ENCODE measurements around the gene WDR45B.

WDR45B gene

GRCh38 chr17:82605939-82606600 is 42.2 kb downstream of the WDR45B start:
- H3K27ac ChIP-seq (ENCODE audit: low read length, poor library complexity, severe bottlenecking): no peak overlapping the region
- DNase-seq: no peak
- H4K8ac ChIP-seq (ENCODE audit: low read length): no peak overlapping the region
- H2BK120ac ChIP-seq (ENCODE audit: low read depth, low read length): no peak overlapping the region
- peak overlapping the region; percentile 43 for H3K9ac ChIP-seq (ENCODE audit: low read length)
- H3K18ac ChIP-seq (ENCODE audit: low read depth in 1 of 2, low read length in 2 of 2): no peak overlapping the region
- peaks cover 3% of the 10 kb centered on the region for H3K4me1 ChIP-seq (ENCODE audit: control insufficient read depth, insufficient read depth, low read depth, low read length)
- no peak overlapping the region for H2BK12ac ChIP-seq (ENCODE audit: low read length in 2 of 2)
- H3K4ac ChIP-seq (ENCODE audit: low read depth in 1 of 2, low read length in 2 of 2): no peak overlapping the region
- H4K91ac ChIP-seq (ENCODE audit: low read length): no peak overlapping the region
- no peak overlapping the region for H3K14ac ChIP-seq (ENCODE audit: low read length in 2 of 2)
- 92% methylated on average over 15 of the region's 16 CpGs for WGBS
- peaks cover 62 to 76% of the 10 kb centered on the region in 2 experiments for H3K36me3 ChIP-seq (ENCODE audit: control insufficient read depth in 1 of 2, insufficient read depth in 2 of 2, low read depth in 1 of 2, low read length in 2 of 2)
- no peaks in the 10 kb centered on the region for H3K9me3 ChIP-seq (ENCODE audit: control insufficient read depth, low read length)
- H2BK15ac ChIP-seq (ENCODE audit: low read depth, poor library complexity, severe bottlenecking): no peak overlapping the region
- peaks cover 40% of the 10 kb centered on the region for H3K79me1 ChIP-seq (replicated peaks; ENCODE audit: low read length, poor library complexity, severe bottlenecking)
- H3K4me3 ChIP-seq (ENCODE audit: insufficient read depth in 1 of 2, low read depth in 1 of 2, low read length in 2 of 2): peak overlapping the region in 1 of 2 experiments; percentile 14
- H2BK5ac ChIP-seq (ENCODE audit: low read depth, low read length, poor library complexity, severe bottlenecking): no peak overlapping the region
- no peak overlapping the region for H2AFZ ChIP-seq (ENCODE audit: low read depth, low read length)
- H3K23ac ChIP-seq (ENCODE audit: low read length in 2 of 2): no peak overlapping the region
- H3K27me3 ChIP-seq (ENCODE audit: control insufficient read depth in 1 of 2, insufficient read depth in 1 of 2, low read length in 2 of 2): no peaks in the 10 kb centered on the region
- H3K4me2 ChIP-seq (ENCODE audit: low read length, poor library complexity, severe bottlenecking): no peak overlapping the region
- no peak overlapping the region for H2AK5ac ChIP-seq (ENCODE audit: low read length, severe bottlenecking)

- no peak for DNase-seq
- 100% methylated on average over 6 of the region's 7 CpGs for WGBS
- Histone ChIP-seq H3K4me3 (ENCODE audit: insufficient read depth in 1 of 2, low read depth in 1 of 2, low read length in 2 of 2) (no peak overlapping the region), H3K4me2 (ENCODE audit: low read length, poor library complexity, severe bottlenecking) (no peak overlapping the region), H4K8ac (ENCODE audit: low read length) (no peak overlapping the region), H3K79me1 (replicated peaks; ENCODE audit: low read length, poor library complexity, severe bottlenecking) (peaks cover 53% of the 10 kb centered on the region), H2BK15ac (ENCODE audit: low read depth, poor library complexity, severe bottlenecking) (no peak overlapping the region), H3K14ac (ENCODE audit: low read length in 2 of 2) (no peak overlapping the region), H2BK120ac (ENCODE audit: low read depth, low read length) (no peak overlapping the region), H3K27me3 (ENCODE audit: control insufficient read depth in 1 of 2, insufficient read depth in 1 of 2, low read length in 2 of 2) (no peaks in the 10 kb centered on the region), H3K18ac (ENCODE audit: low read depth in 1 of 2, low read length in 2 of 2) (no peak overlapping the region), H2AK5ac (ENCODE audit: low read length, severe bottlenecking) (no peak overlapping the region), H2BK12ac (ENCODE audit: low read length in 2 of 2) (no peak overlapping the region), H3K36me3 (ENCODE audit: control insufficient read depth in 1 of 2, insufficient read depth in 2 of 2, low read depth in 1 of 2, low read length in 2 of 2) (peaks cover 65 to 80% of the 10 kb centered on the region in 2 experiments), H3K9ac (ENCODE audit: low read length) (no peak overlapping the region), H3K9me3 (ENCODE audit: control insufficient read depth, low read length) (no peaks in the 10 kb centered on the region), H3K27ac (ENCODE audit: low read length, poor library complexity, severe bottlenecking) (no peak overlapping the region), H3K23ac (ENCODE audit: low read length in 2 of 2) (no peak overlapping the region), H4K91ac (ENCODE audit: low read length) (no peak overlapping the region), H2AFZ (ENCODE audit: low read depth, low read length) (no peak overlapping the region), H2BK5ac (ENCODE audit: low read depth, low read length, poor library complexity, severe bottlenecking) (no peak overlapping the region), H3K4me1 (ENCODE audit: control insufficient read depth, insufficient read depth, low read depth, low read length) (peaks cover 9% of the 10 kb centered on the region), H3K4ac (ENCODE audit: low read depth in 1 of 2, low read length in 2 of 2) (no peak overlapping the region)
These were observed 43.7 kb downstream of the WDR45B start for GRCh38 chr17:82604532-82604931.

- H3K4me2 ChIP-seq (ENCODE audit: low read length, poor library complexity, severe bottlenecking): no peak overlapping the region
- no peak overlapping the region for H4K8ac ChIP-seq (ENCODE audit: low read length)
- H2BK120ac ChIP-seq (ENCODE audit: low read depth, low read length): no peak overlapping the region
- H2AK5ac ChIP-seq (ENCODE audit: low read length, severe bottlenecking): no peak overlapping the region
- H2AFZ ChIP-seq (ENCODE audit: low read depth, low read length): no peak overlapping the region
- 87% methylated on average over 18 of the region's 18 CpGs for WGBS
- no peaks in the 10 kb centered on the region for H3K9me3 ChIP-seq (ENCODE audit: control insufficient read depth, low read length)
- no peaks in the 10 kb centered on the region for H3K27me3 ChIP-seq (ENCODE audit: control insufficient read depth in 1 of 2, insufficient read depth in 1 of 2, low read length in 2 of 2)
- peaks cover 56% of the 10 kb centered on the region for H3K79me1 ChIP-seq (replicated peaks; ENCODE audit: low read length, poor library complexity, severe bottlenecking)
- peak; percentile 45 for DNase-seq
- no peak overlapping the region for H3K18ac ChIP-seq (ENCODE audit: low read depth in 1 of 2, low read length in 2 of 2)
- no peak overlapping the region for H3K9ac ChIP-seq (ENCODE audit: low read length)
- H2BK15ac ChIP-seq (ENCODE audit: low read depth, poor library complexity, severe bottlenecking): no peak overlapping the region
- no peak overlapping the region for H4K91ac ChIP-seq (ENCODE audit: low read length)
- H2BK12ac ChIP-seq (ENCODE audit: low read length in 2 of 2): no peak overlapping the region
- H3K14ac ChIP-seq (ENCODE audit: low read length in 2 of 2): no peak overlapping the region
- H3K27ac ChIP-seq (ENCODE audit: low read length, poor library complexity, severe bottlenecking): no peak overlapping the region
- H3K36me3 ChIP-seq (ENCODE audit: control insufficient read depth in 1 of 2, insufficient read depth in 2 of 2, low read depth in 1 of 2, low read length in 2 of 2): peaks cover 70 to 79% of the 10 kb centered on the region in 2 experiments
- H3K4me3 ChIP-seq (ENCODE audit: insufficient read depth in 1 of 2, low read depth in 1 of 2, low read length in 2 of 2): no peak overlapping the region
- peaks cover 10% of the 10 kb centered on the region for H3K4me1 ChIP-seq (ENCODE audit: control insufficient read depth, insufficient read depth, low read depth, low read length)
- H3K4ac ChIP-seq (ENCODE audit: low read depth in 1 of 2, low read length in 2 of 2): no peak overlapping the region
- no peak overlapping the region for H3K23ac ChIP-seq (ENCODE audit: low read length in 2 of 2)
- H2BK5ac ChIP-seq (ENCODE audit: low read depth, low read length, poor library complexity, severe bottlenecking): no peak overlapping the region
These were observed 44.2 kb downstream of the WDR45B start for GRCh38 chr17:82603981-82604448.

- Histone ChIP-seq H3K23ac (ENCODE audit: low read length in 2 of 2) (no peak overlapping the region), H2BK12ac (ENCODE audit: low read length in 2 of 2) (no peak overlapping the region), H3K4me1 (ENCODE audit: control insufficient read depth, insufficient read depth, low read depth, low read length) (peaks cover 17% of the 10 kb centered on the region), H3K4me2 (ENCODE audit: low read length, poor library complexity, severe bottlenecking) (no peak overlapping the region), H2AFZ (ENCODE audit: low read depth, low read length) (no peak overlapping the region), H3K27me3 (ENCODE audit: control insufficient read depth in 1 of 2, insufficient read depth in 1 of 2, low read length in 2 of 2) (no peaks in the 10 kb centered on the region), H4K8ac (ENCODE audit: low read length) (no peak overlapping the region), H3K9ac (ENCODE audit: low read length) (no peak overlapping the region), H3K36me3 (ENCODE audit: control insufficient read depth in 1 of 2, insufficient read depth in 2 of 2, low read depth in 1 of 2, low read length in 2 of 2) (peaks cover 76 to 81% of the 10 kb centered on the region in 2 experiments), H2BK15ac (ENCODE audit: low read depth, poor library complexity, severe bottlenecking) (no peak overlapping the region), H2BK5ac (ENCODE audit: low read depth, low read length, poor library complexity, severe bottlenecking) (no peak overlapping the region), H3K4me3 (ENCODE audit: insufficient read depth in 1 of 2, low read depth in 1 of 2, low read length in 2 of 2) (no peak overlapping the region), H3K18ac (ENCODE audit: low read depth in 1 of 2, low read length in 2 of 2) (no peak overlapping the region), H2AK5ac (ENCODE audit: low read length, severe bottlenecking) (no peak overlapping the region), H3K79me1 (replicated peaks; ENCODE audit: low read length, poor library complexity, severe bottlenecking) (peaks cover 62% of the 10 kb centered on the region), H2BK120ac (ENCODE audit: low read depth, low read length) (no peak overlapping the region), H3K4ac (ENCODE audit: low read depth in 1 of 2, low read length in 2 of 2) (no peak overlapping the region), H4K91ac (ENCODE audit: low read length) (no peak overlapping the region), H3K9me3 (ENCODE audit: control insufficient read depth, low read length) (no peaks in the 10 kb centered on the region), H3K27ac (ENCODE audit: low read length, poor library complexity, severe bottlenecking) (no peak overlapping the region), H3K14ac (ENCODE audit: low read length in 2 of 2) (no peak overlapping the region)
- no peak for DNase-seq
- 93% methylated on average over 19 of the region's 20 CpGs for WGBS
These were observed 45.1 kb downstream of the WDR45B start for GRCh38 chr17:82602986-82603710.

All from mesenchymal stem cell (in vitro differentiated cells and primary cell).